A673 (cell line): ENCODE measurements around the gene DMD.

Experiments used
- EZH2 ChIP-seq: fragments of 200-600 bp; sonication (generic); IDR thresholded peaks from 2 replicates; pipeline ENCODE4 v1.6.1; 2017; ENCODE audit warnings: borderline replicate concordance, low read depth, mild to moderate bottlenecking, mixed read lengths, antibody characterized with exemption, low read length; ENCODE audit not compliant: poor library complexity, severe bottlenecking
- TF ChIP-seq, protein P1 (sequence below): fragments of 300-800, 200-600 bp; sonication (generic); conservative IDR thresholded peaks from 2 replicates; pipeline ENCODE4 v1.5.1; 2017; ENCODE audit warnings: low read depth, mild to moderate bottlenecking, antibody characterized with exemption, low read length, moderate library complexity, mixed read lengths

- TF ChIP-seq, protein P1, sequence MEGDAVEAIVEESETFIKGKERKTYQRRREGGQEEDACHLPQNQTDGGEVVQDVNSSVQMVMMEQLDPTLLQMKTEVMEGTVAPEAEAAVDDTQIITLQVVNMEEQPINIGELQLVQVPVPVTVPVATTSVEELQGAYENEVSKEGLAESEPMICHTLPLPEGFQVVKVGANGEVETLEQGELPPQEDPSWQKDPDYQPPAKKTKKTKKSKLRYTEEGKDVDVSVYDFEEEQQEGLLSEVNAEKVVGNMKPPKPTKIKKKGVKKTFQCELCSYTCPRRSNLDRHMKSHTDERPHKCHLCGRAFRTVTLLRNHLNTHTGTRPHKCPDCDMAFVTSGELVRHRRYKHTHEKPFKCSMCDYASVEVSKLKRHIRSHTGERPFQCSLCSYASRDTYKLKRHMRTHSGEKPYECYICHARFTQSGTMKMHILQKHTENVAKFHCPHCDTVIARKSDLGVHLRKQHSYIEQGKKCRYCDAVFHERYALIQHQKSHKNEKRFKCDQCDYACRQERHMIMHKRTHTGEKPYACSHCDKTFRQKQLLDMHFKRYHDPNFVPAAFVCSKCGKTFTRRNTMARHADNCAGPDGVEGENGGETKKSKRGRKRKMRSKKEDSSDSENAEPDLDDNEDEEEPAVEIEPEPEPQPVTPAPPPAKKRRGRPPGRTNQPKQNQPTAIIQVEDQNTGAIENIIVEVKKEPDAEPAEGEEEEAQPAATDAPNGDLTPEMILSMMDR, result no peak
- no peak for TF ChIP-seq EZH2
Measured at GRCh38 chrX:32139476-32139875, 1071.9 kb downstream of the DMD start.
